ENCODE measurements around the gene PTGS2.

DNA sequence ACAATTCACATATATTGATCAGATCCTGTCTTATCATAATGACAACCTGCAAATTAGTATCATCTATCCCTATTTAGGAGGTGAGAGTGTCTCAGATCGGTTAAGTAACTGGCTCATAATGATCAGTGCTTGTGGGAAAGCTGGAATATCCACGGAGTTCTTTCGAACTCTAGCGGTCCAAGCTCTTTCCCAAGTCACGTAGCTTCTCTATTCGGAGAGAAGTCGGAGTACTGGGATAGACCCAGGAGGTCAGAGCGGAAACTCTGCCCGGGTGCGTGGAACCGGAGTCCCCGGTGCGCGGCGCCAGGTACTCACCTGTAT lies 339 bp downstream of the PTGS2 start:
- TF ChIP-seq, protein P1, sequence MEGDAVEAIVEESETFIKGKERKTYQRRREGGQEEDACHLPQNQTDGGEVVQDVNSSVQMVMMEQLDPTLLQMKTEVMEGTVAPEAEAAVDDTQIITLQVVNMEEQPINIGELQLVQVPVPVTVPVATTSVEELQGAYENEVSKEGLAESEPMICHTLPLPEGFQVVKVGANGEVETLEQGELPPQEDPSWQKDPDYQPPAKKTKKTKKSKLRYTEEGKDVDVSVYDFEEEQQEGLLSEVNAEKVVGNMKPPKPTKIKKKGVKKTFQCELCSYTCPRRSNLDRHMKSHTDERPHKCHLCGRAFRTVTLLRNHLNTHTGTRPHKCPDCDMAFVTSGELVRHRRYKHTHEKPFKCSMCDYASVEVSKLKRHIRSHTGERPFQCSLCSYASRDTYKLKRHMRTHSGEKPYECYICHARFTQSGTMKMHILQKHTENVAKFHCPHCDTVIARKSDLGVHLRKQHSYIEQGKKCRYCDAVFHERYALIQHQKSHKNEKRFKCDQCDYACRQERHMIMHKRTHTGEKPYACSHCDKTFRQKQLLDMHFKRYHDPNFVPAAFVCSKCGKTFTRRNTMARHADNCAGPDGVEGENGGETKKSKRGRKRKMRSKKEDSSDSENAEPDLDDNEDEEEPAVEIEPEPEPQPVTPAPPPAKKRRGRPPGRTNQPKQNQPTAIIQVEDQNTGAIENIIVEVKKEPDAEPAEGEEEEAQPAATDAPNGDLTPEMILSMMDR (IDR thresholded peaks at IDR 0.05), result no peak
- TF ChIP-seq POLR2A (IDR thresholded peaks at IDR 0.05), result no peak
